ENCODE measurements around the gene OPN1LW. TPM values are rescaled to one million over a fixed set of nuclear protein-coding genes. Genes with fewer than 3 reads are reported as not detected.

OPN1LW gene
- total and polyA plus RNA-seq, 2 donors (not counting 1 experiment from before 2014, with no cell fraction given) = not detected

DNA sequence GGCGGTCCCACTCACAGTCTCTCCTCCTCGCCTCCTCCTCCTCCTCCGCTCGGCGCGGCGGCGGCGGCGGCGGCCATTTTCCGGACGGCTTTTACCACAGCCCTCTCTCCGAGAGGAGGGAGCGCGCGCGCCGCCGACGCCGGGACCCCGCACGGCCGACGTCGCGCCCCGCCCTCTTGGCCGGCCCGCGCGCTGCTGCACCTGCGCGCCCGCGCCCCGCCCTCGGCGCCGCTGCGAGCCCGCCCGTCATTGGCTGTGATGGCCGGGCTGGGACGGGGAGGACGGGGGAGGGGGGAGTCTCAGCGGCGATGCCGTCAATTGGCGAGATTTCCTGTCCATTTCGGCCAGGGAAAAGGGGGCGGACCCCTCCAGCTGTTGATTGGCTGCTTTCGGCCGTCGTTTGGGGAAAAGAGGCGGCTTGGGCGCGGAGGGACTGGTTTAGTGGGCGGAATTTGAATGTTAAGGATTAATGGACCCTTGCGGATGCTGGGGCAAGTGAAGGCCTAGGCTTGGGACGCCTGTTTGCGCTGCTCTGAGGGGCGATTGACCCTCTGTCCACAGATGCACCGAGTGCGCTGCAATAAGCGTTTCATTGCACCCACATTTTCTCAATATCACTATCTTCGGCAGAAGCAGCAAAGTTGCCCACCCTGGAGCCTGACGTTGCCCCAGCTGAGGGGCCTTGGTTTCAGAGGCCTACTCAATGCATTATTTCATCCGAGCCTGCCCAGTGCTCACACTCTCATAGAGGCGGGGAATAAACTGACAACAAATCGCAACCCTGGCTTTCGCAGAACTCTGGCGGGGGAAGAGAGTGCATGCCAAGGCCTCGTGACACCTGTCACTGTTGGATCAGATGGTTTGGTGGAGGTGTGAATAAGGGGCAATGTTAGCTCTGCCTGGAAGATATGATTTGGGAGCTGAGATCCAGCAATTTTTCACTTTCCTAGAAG is 46.2 kb upstream of the OPN1LW start, which contains the start of gene MECP2:
TSS of gene MECP2 (minus strand) at position 129 of the 953 bp plus-strand sequence.
- ATAC-seq (ENCODE audit: low read depth) (peak; percentile 91), DNase-seq (peak; percentile 92)
- H3K4me1 Mint-ChIP-seq = peaks cover 38% of the 10 kb centered on the region
- H4K20me1 ChIP-seq (ENCODE audit: control insufficient read depth, insufficient read depth, low read length, poor library complexity, severe bottlenecking) = peaks cover 6% of the 10 kb centered on the region
- H3K9ac ChIP-seq (ENCODE audit: low read length) = peak within 1 kb of the TSS; percentile 82
- peak within 1 kb of the TSS; percentile 64 for H2AFZ ChIP-seq (ENCODE audit: insufficient read depth, low read depth, low read length, poor library complexity, severe bottlenecking)
- peaks cover 7% of the 10 kb centered on the region for H3K27me3 Mint-ChIP-seq
- WGBS (ENCODE audit: insufficient coverage) = 6% methylated on average over 44 of the region's 75 CpGs
- no peaks in the 10 kb centered on the region for H3K9me3 ChIP-seq (ENCODE audit: control extremely low read depth in 1 of 3, control insufficient read depth in 2 of 3, insufficient read depth in 1 of 3, low read length in 2 of 3)
- peak within 1 kb of the TSS; percentile 94 for H3K27ac Mint-ChIP-seq
- H3K4me2 ChIP-seq (replicated peaks; ENCODE audit: low read depth, low read length, poor library complexity, severe bottlenecking) = peak within 1 kb of the TSS; percentile 79
- no peaks in the 10 kb centered on the region for H3K9me3 Mint-ChIP-seq (ENCODE audit: insufficient read depth)
- H3K36me3 ChIP-seq (replicated peaks in 1 of 2; ENCODE audit: control extremely low read depth in 1 of 2, control insufficient read depth in 1 of 2, extremely low read depth in 1 of 2, insufficient read depth in 2 of 2, low read length in 1 of 2) = no peaks in the 10 kb centered on the region
- H3K27me3 ChIP-seq (replicated peaks in 1 of 4; ENCODE audit: control extremely low read depth in 1 of 4, control insufficient read depth in 3 of 4, insufficient read depth in 4 of 4, low read length in 3 of 4) = no peaks in the 10 kb centered on the region
- CTCF ChIA-PET = interaction anchor here (0.5 kb wide), 1 partner anchor 220 kb away, joined by 4 read pairs; no protein-coding TSS in a partner anchor
- H3K27ac ChIP-seq (ENCODE audit: low read length in 2 of 2) = peak within 1 kb of the TSS; percentile 65 to 85
- intact Hi-C loops (cut with micrococcal nuclease) = loop anchor here (10.0 kb wide), 1 partner anchor 277 kb away; the partner anchor contains the start of genes EMD and FLNA
- peak within 1 kb of the TSS; percentile 94 for H3K4me3 Mint-ChIP-seq
- H3K4me3 ChIP-seq (ENCODE audit: control extremely low read depth in 1 of 5, extremely low read depth in 1 of 5, insufficient read depth in 1 of 5, low read depth in 2 of 5, low read length in 4 of 5) = peak within 1 kb of the TSS; percentile 52 to 70 (median 60)
- H3K4me1 ChIP-seq (ENCODE audit: control insufficient read depth in 2 of 2, insufficient read depth in 2 of 2, low read length in 2 of 2) = peaks cover 30 to 42% of the 10 kb centered on the region in 2 donors
- POLR2A ChIA-PET = interaction anchor here (1.0 kb wide), 1 partner anchor 429 kb away, joined by 4 read pairs; no protein-coding TSS in a partner anchor
- no peak for TF ChIP-seq EZH2 (IDR thresholded peaks at IDR 0.05; ENCODE audit: borderline replicate concordance, insufficient read depth, low read depth, low read length, poor library complexity, severe bottlenecking)
- TF ChIP-seq, protein P1, sequence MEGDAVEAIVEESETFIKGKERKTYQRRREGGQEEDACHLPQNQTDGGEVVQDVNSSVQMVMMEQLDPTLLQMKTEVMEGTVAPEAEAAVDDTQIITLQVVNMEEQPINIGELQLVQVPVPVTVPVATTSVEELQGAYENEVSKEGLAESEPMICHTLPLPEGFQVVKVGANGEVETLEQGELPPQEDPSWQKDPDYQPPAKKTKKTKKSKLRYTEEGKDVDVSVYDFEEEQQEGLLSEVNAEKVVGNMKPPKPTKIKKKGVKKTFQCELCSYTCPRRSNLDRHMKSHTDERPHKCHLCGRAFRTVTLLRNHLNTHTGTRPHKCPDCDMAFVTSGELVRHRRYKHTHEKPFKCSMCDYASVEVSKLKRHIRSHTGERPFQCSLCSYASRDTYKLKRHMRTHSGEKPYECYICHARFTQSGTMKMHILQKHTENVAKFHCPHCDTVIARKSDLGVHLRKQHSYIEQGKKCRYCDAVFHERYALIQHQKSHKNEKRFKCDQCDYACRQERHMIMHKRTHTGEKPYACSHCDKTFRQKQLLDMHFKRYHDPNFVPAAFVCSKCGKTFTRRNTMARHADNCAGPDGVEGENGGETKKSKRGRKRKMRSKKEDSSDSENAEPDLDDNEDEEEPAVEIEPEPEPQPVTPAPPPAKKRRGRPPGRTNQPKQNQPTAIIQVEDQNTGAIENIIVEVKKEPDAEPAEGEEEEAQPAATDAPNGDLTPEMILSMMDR (IDR thresholded peaks at IDR 0.05) = no peak
- peaks cover 46% of the 10 kb centered on the region for H3K79me2 ChIP-seq (ENCODE audit: control insufficient read depth, insufficient read depth, low read length)

Measured in B cell (primary cell).